ENCODE data around the gene AGBL4. TPM values are rescaled to one million over a fixed set of nuclear protein-coding genes. Genes with fewer than 3 reads are reported as not detected.

Gene AGBL4
- total and polyA plus RNA-seq, 2 of the 13 experiments (the other 11 are each of a cell fraction or from before 2014, with no cell fraction given): not detected

GRCh38 chr1:48670234-48671020 is 1353.3 kb downstream of the AGBL4 start (continued):
- TF ChIP-seq, protein P1, sequence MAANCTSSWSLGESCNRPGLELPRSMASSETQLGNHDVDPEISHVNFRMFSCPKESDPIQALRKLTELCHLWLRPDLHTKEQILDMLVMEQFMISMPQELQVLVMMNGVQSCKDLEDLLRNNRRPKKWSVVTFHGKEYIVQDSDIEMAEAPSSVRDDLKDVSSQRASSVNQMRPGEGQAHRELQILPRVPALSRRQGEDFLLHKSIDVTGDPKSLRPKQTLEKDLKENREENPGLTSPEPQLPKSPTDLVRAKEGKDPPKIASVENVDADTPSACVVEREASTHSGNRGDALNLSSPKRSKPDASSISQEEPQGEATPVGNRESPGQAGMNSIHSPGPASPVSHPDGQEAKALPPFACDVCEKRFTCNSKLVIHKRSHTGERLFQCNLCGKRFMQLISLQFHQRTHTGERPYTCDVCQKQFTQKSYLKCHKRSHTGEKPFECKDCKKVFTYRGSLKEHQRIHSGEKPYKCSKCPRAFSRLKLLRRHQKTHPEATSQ (CRISPR knock-in tag; IDR thresholded peaks at IDR 0.05; ENCODE audit: borderline replicate concordance): no peak
- TF ChIP-seq ZNF746 (CRISPR knock-in tag; IDR thresholded peaks at IDR 0.05): no peak
- TF ChIP-seq SMARCE1 (IDR thresholded peaks at IDR 0.05; ENCODE audit: borderline replicate concordance): no peak
- no peak for TF ChIP-seq ZNF251 (CRISPR knock-in tag; IDR thresholded peaks at IDR 0.05)
- TF ChIP-seq CBX5 (CRISPR knock-in tag; IDR thresholded peaks at IDR 0.05; ENCODE audit: borderline replicate concordance): no peak

DNA sequence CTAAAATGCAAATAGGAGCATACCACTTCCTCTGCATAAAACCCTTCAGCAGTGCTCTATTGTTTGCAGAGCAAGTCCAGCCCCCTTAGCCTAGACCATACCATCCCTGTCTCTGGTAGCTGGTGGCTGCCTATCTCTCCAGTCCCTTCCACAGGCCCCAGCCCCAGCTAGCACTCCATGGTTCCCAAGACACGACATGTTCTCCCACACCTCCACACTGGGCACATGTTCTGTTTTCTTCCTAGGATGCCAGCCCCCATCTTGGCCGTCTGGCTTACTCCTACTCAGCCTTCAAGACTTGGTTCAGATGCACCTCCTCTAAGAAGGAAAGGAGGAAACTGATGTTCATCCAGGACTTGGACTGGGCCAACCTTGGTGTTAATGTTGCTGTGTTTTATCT is 1355.4 kb downstream of the AGBL4 start:
- no peak for DNase-seq (ENCODE audit: low spot score)
- Histone ChIP-seq H3K79me2 (ENCODE audit: insufficient read depth, low read length) (no peaks in the 10 kb centered on the region), H2AFZ (ENCODE audit: low read length) (no peak overlapping the region), H4K20me1 (ENCODE audit: insufficient read depth, low read length) (no peaks in the 10 kb centered on the region), H3K4me1 (ENCODE audit: insufficient read depth, low read length) (no peaks in the 10 kb centered on the region), H3K36me3 (replicated peaks in 1 of 2; ENCODE audit: control insufficient read depth in 1 of 2, insufficient read depth in 2 of 2, low read length in 2 of 2) (no peaks in the 10 kb centered on the region), H3K4me2 (ENCODE audit: low read depth, low read length) (no peak overlapping the region), H3K4me3 (replicated peaks in 1 of 3; ENCODE audit: insufficient read depth in 1 of 3, low read depth in 2 of 3, low read length in 3 of 3) (no peak overlapping the region), H3K27ac (ENCODE audit: extremely low read length, insufficient read depth, low read length) (no peak overlapping the region), H3K27me3 (ENCODE audit: control insufficient read depth in 1 of 2, insufficient read depth in 2 of 2, low read length in 2 of 2) (no peaks in the 10 kb centered on the region), H3K9me3 (ENCODE audit: low read length) (no peaks in the 10 kb centered on the region), H3K9ac (ENCODE audit: insufficient read depth, low read depth, low read length) (no peak overlapping the region)
- in situ Hi-C loops (cut with HindIII; ENCODE audit: extremely low pct_ligation_motif_present, low pct_unique_long_range_greater_than_20kb): no loop called here
- FAIRE-seq: no peak
- BruUV-seq (replicated peaks): no TSS peak
- ChIA-PET CTCF (ENCODE audit: low intra/inter-chr PET ratio, low total read pairs) (no interaction called here), POLR2A (no interaction called here)
- WGBS (ENCODE audit: low lambda C conversion rate): 0% methylated on average over 2 of the region's 2 CpGs
- intact Hi-C loops (cut with micrococcal nuclease; ENCODE audit: unreplicated experiment): no loop called here
- no peak for ATAC-seq
- TF ChIP-seq ZNF597 (CRISPR knock-in tag; IDR thresholded peaks at IDR 0.05): no peak
- TF ChIP-seq, protein P2, sequence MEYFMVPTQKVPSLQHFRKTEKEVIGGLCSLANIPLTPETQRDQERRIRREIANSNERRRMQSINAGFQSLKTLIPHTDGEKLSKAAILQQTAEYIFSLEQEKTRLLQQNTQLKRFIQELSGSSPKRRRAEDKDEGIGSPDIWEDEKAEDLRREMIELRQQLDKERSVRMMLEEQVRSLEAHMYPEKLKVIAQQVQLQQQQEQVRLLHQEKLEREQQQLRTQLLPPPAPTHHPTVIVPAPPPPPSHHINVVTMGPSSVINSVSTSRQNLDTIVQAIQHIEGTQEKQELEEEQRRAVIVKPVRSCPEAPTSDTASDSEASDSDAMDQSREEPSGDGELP (IDR thresholded peaks at IDR 0.05; ENCODE audit: borderline replicate concordance, low read depth): no peak
- TF ChIP-seq ZMAT5 (CRISPR knock-in tag; IDR thresholded peaks at IDR 0.05; ENCODE audit: borderline replicate concordance, low read depth): no peak
- TF ChIP-seq ZNF768 (CRISPR knock-in tag; IDR thresholded peaks at IDR 0.05): no peak
- TF ChIP-seq CEBPZ (IDR thresholded peaks at IDR 0.05; ENCODE audit: low read length): no peak
- TF ChIP-seq GATA4 (IDR thresholded peaks at IDR 0.05; ENCODE audit: borderline replicate concordance, low read depth): no peak
- no peak for TF ChIP-seq MYC (CRISPR knock-in tag; IDR thresholded peaks at IDR 0.05; ENCODE audit: borderline replicate concordance)
- TF ChIP-seq CCDC6 (CRISPR knock-in tag; IDR thresholded peaks at IDR 0.05): no peak
- no peak for TF ChIP-seq ZNF615 (CRISPR knock-in tag; IDR thresholded peaks at IDR 0.05; ENCODE audit: borderline replicate concordance)
- no peak for TF ChIP-seq RBAK (CRISPR knock-in tag; IDR thresholded peaks at IDR 0.05)
- TF ChIP-seq KMT2B (CRISPR knock-in tag; IDR thresholded peaks at IDR 0.05): no peak
